NCI-H2196 (cell line): ENCODE data around the gene OR6K2.
"Not testable (repeated sequence)": the region's sequence is repeated elsewhere in the genome, so short reads cannot be mapped to it uniquely, and the experiment has no call there.

Experiments
- DNase-seq: peaks from one replicate; lab custom pipeline; 2025; ENCODE audit not compliant: unreplicated experiment; lab: John Stamatoyannopoulos, UW

The OR6K2 gene

DNA sequence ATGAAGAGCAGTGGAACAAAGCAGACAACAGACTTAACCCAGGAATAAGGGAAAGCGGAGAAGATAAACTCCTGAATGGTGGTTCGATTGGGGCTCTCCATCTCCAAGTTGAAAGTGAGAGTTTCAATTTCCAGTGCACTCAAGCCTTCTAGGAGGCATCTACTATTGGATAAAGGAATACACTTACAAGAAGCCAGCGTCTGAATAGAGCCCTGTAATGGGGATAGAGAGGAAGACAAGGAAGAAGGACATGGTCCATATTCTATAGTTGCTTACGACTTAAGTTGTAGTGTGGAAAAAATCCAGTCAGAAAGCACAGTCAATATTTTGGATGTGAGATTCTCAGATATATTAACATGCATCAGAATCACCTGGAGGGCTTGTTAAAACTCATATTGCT lies at the start of gene OR6K2:
Gene OR6K2 (minus strand): TSS at position 101 of the 400 bp plus-strand sequence. CDS start 0 bp downstream, at position 101.
- DNase-seq, result no peak

DNA sequence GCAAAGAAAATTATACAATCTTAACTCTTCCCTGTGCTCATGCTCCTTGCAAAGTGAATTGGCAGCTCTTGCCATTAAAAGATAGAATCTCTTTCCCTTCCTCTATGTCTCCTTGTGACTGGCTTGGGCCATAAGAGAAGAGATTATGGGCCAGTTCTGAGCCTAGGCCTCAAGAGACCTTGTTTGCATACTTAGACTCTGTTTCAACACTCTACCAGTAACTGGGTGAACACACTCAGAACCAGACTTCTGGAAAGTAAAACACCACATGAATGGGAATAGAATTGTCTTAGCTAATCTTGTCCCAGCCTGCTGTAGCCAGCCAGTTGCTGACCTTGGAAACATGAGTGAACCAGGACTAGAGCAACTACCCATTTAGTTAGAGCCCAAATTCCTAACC lies 35.4 kb upstream of the OR6K2 start:
- no peak for DNase-seq

GRCh38 chr1:158732524-158732923 lies 32.1 kb upstream of the OR6K2 start:
- DNase-seq, result no peak

- no peak for DNase-seq
These were observed 31.3 kb upstream of the OR6K2 start for GRCh38 chr1:158731707-158732106.

DNA sequence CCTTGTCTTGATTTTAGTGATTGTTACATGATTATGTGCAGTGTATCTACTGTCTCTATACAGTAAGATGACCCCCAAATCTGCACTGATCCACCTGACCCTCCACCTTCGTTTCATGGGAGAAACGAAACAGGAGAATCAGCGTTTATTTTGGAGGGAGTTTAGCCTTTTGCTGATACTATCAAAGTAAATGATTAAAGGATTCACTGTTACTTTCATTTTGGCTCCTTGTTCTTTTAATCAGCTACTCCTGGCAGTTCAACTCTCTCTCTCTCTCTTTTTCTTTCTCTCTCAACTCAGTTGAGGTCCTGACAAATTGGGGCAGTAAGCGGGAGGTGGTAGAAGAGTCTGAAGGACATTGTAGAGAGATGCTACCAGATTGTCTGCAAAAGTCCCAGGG lies 30.0 kb upstream of the OR6K2 start:
- no peak for DNase-seq

- DNase-seq, result no peak
These were observed 28.2 kb upstream of the OR6K2 start for GRCh38 chr1:158728510-158729225.

DNA sequence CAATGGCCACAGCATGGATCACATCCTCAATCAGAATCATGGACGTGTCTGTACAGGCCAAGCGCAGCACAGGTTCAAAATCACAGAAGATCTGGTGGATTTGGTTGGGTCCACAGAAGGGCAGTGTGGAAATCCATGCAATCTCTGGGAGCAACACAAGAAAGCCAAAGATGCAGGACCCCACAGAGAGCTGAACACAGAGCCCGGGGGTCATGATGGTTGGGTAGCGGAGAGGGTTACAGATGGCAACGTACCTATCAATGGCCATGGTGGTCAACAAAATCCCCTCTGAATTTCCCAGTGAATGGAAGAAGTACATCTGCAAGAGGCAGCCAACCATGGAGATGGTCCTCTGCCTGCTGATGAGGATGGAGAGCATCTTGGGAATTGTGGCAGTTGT lies 24.0 kb upstream of the OR6K2 start:
- no peak for DNase-seq

GRCh38 chr1:158720620-158721019 lies 20.2 kb upstream of the OR6K2 start, which contains the start of gene OR6K3:
TSS of gene OR6K3 (minus strand) at chr1:158720720. CDS start at chr1:158718115, 2,605 bp downstream.
- DNase-seq, result no peak

DNA sequence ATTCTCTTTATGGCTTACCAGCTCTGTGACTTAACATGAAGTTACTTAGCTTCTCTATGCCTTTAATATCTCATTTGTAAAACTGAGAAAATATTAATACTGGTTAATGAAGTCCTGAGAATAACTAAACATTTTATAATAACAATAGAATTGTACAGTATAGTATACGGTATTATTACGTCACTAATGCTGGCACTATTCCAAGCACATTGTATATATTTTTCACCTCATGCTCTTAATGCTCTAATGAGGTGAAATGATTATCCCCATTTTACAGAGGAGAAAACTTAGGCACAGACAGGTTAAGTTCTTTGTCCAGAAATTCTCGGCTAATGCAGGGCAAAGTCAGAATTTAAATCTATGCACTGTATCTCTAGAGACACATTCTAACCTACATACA lies 19.2 kb upstream of the OR6K2 start:
- no peak for DNase-seq

DNA sequence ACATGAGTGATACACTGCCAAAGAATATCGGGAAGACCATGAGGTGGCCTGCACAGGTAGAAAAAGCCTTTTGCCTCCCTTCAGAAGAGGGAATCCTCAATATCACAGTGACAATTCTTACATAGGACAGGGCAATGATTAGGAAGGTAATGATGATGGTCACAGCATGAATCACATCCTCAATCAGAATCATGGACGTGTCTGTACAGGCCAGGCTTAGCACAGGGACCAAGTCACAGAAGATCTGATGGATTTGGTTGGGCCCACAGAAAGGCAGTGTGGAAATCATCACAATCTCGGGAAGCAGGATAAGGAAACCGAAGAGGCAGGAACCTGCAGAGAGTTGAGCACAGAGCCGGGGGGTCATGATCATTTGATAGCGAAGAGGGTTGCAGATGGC lies 16.9 kb upstream of the OR6K2 start:
- DNase-seq, result no peak

DNA sequence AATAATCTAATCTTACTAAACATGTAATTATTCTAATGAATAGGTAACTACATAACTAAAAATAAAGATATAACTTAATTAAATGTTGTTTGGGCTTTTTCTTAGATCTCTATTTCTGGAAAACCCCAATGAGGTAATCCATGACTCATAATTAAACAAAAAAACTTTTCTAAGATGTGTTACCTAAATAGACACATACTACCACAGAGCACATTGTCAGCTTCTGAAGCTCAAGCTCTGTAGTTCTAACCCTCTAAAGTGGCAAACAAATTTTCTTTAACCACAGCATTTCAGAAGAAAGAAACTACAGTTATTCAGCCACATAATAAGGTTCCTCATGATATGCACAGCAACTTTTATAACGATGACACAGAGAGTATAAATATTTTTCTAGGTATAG lies 15.9 kb upstream of the OR6K2 start:
- no peak for DNase-seq

GRCh38 chr1:158714754-158715153 lies 14.3 kb upstream of the OR6K2 start:
- no peak for DNase-seq

- no peak for DNase-seq
These were observed 10.6 kb upstream of the OR6K2 start for GRCh38 chr1:158711098-158711497.

GRCh38 chr1:158706096-158706495 lies 5.6 kb upstream of the OR6K2 start:
- no peak for DNase-seq

DNA sequence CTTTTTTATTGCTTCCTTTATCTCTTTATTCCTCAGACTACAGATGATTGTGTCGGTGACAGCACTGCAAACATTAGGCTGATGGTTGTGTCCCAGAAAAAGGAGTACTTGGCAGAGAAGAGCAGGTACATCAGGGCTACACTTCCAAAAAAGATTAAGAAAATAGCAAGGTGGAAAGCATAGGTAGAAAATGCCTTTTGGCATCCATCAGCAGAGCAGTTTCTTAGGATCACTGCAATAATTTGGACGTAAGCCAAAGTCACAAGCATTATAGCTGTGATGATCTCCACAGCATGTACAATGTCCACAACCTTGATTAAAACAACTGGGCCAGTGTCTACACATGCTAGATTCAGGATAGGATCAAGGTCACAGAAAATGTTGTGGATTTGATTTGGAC lies 5.9 kb downstream of the OR6K2 start:
- DNase-seq, result no peak

- no peak for DNase-seq
These were observed 8.1 kb downstream of the OR6K2 start for GRCh38 chr1:158692356-158692755.

GRCh38 chr1:158691907-158692306 lies 8.5 kb downstream of the OR6K2 start:
- DNase-seq, result no peak

DNA sequence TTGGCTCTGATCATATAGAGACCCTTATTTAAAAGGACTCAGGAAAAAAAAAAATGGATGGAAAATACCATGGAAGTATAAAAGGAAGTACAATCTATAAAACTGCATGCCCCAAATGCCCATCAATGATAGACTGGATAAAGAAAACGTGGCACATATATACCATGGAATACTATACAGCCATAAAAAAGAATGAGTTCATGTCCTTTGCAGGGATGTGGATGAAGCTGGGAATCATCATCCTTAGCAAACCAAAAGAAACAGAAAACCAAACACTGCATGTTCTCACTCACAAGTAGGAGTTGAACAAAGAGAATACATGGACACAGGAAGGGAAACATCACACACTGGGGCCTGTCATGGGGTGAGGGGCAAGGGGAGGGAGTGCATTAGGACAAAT lies 9.3 kb downstream of the OR6K2 start:
- not testable (repeated sequence) for DNase-seq

DNA sequence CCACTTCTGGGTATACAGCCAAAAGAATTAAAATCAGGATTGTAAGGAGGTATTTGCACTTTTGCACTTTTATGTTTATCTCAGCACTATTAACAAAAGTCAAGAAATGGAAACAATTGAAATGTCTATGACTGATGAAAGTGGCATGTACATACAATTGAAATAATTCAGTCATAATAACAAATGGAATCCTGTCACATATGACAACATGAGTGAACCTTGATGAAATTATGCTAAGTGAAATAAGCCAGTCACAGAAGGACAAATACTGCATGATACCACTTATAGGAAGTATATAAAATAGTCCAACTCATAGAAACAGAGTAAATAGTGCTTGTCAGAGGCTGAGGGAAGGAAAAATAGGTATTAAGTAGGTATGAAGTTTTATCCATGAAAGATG lies 10.6 kb downstream of the OR6K2 start:
- no peak for DNase-seq

GRCh38 chr1:158689110-158689509 lies 11.3 kb downstream of the OR6K2 start:
- DNase-seq, result no peak

DNA sequence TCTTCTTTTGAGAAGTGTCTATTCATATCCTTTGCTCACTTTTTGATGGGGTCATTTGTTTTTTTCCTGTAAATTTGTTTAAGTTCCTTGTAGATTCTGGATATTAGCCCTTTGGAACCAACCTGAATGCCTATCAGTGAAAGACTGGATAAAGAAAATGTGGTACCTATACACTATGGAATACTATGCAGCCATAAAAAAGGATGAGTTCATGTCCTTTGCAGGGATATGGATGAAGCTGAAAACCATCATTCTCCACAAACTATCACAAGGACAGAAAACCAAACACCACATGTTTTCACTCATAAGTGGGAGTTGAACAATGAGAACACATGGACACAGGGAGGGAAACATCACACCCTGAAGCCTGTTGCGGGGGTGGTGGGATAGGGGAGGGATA lies 12.1 kb downstream of the OR6K2 start:
- not testable (repeated sequence) for DNase-seq

DNA sequence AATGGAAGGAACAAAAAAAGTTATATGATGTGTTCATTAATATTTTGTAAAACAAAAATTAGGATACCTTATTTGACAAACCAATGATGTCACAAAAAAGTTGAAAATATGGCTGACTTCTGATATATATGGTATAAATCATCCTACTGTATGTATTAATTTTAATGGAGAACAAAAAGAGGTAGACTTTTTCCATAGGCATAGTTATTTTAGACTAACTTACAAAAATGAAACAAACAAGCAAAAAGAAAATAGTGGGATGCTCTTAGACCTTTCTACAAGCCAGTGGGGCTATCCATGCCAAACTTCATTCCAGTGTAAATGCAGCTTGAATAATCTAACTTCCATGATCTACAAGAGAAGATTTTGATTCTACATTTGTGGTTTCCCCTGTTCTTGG lies 13.4 kb downstream of the OR6K2 start:
- DNase-seq, result no peak
